Mesenteric fat pad (tissue), 1 donor: Measurements from ENCODE around the gene TNS3. TPM values are rescaled to one million over a fixed set of nuclear protein-coding genes. Genes with fewer than 3 reads are reported as not detected.
"Not testable (repeated sequence)": the region's sequence is repeated elsewhere in the genome, so short reads cannot be mapped to it uniquely, and the experiment has no call there.

Experiments used
- DNase-seq: peaks from one replicate; pipeline ENCODE4 v3.0.0-alpha.2; 2020; ENCODE audit warnings: low spot score
- long read RNA-seq: library from polyadenylated mRNA; unstranded; transcript quantifications from one replicate; pipeline ENCODE4 v2.0.0, GENCODE V29; 2020
- total RNA-seq: library from RNA; stranded (reverse); fragmentation: NEBNext Ultra II Directional; extraction: Animal tissue kit (Norgen Biotek cat#: 25700); gene quantifications from one replicate; pipeline ENCODE4 v1.2.1, GENCODE V29; 2021
- donor health status: DM: yes; HTN: yes; CAD: no.

The TNS3 gene
- 152 TPM for total RNA-seq
- long read RNA-seq, partial matches to known transcripts: 47 of 132 reads
- long read RNA-seq, other reads (novel, unspliced or antisense): 85 of 132 reads

- DNase-seq: no peak
Observed at GRCh38 chr7:47581804-47582763, at the start of gene TNS3. Gene TNS3, minus strand, starts transcription at chr7:47582111. Its CDS starts 142,475 bp downstream, at chr7:47439636.

- no peak for DNase-seq
Observed at GRCh38 chr7:47631711-47632110, 49.8 kb upstream of the TNS3 start.

GRCh38 chr7:47627580-47628283, 45.8 kb upstream of the TNS3 start:
- DNase-seq: no peak

- DNase-seq: no peak
Observed at GRCh38 chr7:47625861-47626715, 44.2 kb upstream of the TNS3 start.

GRCh38 chr7:47624689-47625088, 42.8 kb upstream of the TNS3 start:
- DNase-seq: no peak

GRCh38 chr7:47622946-47623640, 41.2 kb upstream of the TNS3 start:
- no peak for DNase-seq

- no peak for DNase-seq
Observed at GRCh38 chr7:47622586-47622945, 40.7 kb upstream of the TNS3 start.

- DNase-seq: no peak
Observed at GRCh38 chr7:47621979-47622561, 40.2 kb upstream of the TNS3 start.

GRCh38 chr7:47621347-47621746, 39.4 kb upstream of the TNS3 start:
- DNase-seq: no peak

GRCh38 chr7:47619806-47620205, 37.9 kb upstream of the TNS3 start:
- DNase-seq: no peak

- no peak for DNase-seq
Observed at GRCh38 chr7:47617131-47617530, 35.2 kb upstream of the TNS3 start.

- no peak for DNase-seq
Observed at GRCh38 chr7:47614450-47614849, 32.5 kb upstream of the TNS3 start.

- DNase-seq: no peak
Observed at GRCh38 chr7:47611045-47611511, 29.2 kb upstream of the TNS3 start.

GRCh38 chr7:47610506-47611044, 28.7 kb upstream of the TNS3 start:
- no peak for DNase-seq

- DNase-seq: no peak
Observed at GRCh38 chr7:47609803-47610452, 28.0 kb upstream of the TNS3 start.

GRCh38 chr7:47606593-47607046, 24.7 kb upstream of the TNS3 start:
- DNase-seq: not testable (repeated sequence)

GRCh38 chr7:47605816-47606575, 24.1 kb upstream of the TNS3 start:
- no peak for DNase-seq

- no peak for DNase-seq
Observed at GRCh38 chr7:47604496-47604890, 22.6 kb upstream of the TNS3 start.
